AG20443 (cell line): Measurements from ENCODE around the gene PTPN14.

ENCODE experiments used
- DNase-seq: peaks from one replicate; pipeline ENCODE4 v3.0.0; 2012; ENCODE audit warnings: low spot score, mixed read lengths

PTPN14 gene

DNA sequence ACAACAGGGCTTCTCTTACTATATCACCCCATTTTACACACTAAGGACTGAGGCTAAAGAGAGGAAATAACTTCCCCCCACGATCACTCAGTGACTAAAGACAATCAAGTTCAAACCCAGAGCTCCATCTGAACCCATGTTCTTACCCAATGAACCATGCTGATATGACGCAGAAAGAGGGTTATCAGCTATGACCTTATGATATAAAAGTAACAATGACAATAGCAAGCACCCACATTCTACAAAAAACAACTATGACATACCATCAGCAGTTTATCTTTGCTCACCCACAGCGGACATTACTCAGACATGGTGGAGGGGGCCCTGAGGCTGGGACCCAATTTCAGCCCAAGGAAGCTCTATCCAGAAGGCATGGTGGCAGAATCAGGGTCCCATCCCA lies 75.7 kb downstream of the PTPN14 start:
- DNase-seq = no peak

DNA sequence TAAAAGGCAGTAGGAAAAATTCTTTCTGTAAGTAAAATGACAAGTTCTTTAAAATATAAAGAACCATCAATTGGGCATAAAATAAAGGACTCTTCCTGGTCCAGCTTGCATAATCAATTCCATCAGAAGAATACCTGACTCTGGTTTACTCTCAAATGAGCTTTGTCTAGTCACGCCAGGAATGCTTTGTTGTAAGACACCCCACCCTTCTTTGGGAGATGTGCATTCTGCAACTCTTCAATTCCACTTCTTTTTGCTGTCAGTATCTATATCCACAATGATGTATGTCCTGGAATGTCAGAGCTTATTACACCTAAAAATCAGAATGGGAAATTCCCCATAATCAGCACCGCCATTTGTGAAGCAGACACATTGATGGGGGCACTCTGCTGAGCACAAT lies 76.1 kb downstream of the PTPN14 start:
- DNase-seq = no peak

DNA sequence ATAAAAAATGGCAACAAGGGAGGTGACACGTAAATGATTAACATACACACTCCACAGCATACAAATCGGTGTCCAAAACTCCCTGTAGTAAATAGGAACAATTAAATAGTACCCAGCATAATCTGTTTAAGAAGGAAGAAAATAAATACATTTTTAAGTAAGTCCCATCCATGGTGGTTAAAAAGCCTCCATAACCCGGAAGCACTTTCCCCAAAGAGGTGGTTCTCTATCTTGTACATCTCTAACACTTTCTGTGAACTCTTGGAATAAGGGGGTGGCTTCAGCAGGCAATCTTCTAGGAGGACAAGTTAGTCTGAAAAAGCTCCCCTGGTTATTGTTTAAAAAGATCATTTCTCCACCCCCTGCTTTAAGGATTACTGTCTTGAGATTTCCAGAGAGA lies 76.9 kb downstream of the PTPN14 start:
- DNase-seq = no peak

DNA sequence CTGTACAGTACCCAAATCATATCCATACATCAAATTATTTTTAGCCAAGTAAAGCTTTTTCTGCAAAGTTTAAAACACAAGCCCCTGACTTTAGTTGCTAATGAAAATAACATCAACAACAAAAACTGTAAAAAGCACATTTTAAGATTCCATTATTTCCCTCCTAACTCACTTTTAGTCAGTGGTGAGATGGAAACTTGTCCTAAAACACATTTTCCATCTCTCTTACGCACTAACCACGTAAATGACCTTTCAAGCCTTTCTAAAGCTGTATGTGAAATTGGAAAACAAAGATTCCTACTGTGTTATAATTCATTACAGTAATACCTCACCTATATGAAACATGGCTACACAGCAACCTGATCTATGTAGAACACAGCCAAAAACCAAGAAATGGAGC lies 77.5 kb downstream of the PTPN14 start:
- DNase-seq = no peak

DNA sequence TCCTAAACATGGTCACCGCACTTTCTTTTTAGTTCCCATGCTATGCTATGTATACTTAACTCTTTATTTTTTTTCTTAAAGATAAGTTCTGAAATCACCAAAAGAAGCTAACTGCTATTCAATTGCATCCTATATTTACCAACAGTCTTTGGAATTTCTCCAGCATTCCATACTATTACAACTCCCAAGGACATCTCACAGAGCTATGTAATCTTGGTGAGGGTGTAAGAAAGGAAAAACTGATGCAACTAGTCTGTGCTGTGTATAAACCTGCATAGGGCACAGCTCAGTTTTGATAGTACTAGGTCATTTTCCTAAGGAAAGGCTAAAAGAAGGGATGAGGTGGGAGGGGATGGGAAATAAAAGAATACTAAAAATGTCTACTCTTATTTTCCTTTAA lies 78.0 kb downstream of the PTPN14 start:
- no peak for DNase-seq

DNA sequence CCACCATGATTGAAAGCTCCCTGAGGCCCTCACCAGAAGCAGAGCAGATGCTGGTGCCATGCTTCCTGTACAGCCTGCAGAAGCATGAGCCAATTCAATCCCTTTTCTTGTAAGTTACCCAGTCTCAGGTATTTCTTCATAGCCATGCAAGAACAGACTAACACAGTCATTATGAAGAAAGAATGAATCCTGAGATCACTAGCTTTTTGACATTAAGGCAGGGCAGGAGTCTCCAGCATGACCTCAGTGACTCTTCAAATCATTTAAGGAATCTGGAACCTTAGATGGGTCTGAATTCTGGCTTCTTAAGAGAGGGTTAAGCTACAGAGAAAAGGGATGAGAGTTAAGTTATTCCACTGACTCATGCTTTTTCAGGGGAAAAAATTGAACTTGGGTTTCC lies 79.0 kb downstream of the PTPN14 start:
- DNase-seq = no peak

DNA sequence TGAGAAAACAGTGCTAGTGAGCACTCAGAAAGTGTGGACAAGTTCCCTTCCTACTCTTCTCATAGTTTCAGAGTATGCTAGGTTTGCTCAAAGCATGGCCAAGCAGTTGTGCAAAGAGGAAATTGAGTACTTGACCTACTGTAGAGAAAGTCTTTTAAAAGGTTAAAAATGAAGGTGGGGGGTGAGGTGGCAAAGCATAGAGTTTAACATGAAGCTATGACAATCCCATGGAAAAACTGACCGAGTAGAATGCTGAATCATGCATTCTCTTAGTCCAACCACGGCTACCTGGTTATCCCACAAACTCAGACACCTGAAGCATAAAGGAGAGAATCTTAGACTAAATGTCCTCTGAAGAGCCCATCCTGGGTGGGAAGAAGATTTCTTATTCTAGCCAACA lies 79.9 kb downstream of the PTPN14 start:
- DNase-seq = no peak

DNA sequence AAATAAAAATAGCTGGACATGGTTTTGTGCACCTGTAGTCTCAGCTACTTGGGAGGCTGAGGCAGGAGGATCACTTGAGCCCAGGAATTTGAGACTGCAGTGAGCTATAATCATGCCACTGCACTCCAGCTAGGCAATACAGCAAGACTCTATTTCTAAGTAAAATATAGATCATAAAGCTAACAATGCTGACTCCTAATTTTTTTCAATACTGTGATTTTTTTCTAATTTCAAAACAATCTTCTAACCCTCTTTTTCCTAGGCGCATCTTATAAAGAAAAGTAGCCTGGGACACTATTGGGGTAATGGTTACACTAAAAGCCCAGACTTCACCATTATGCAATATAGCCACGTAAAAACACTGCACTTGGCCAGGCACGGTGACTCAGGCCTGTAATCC lies 81.3 kb downstream of the PTPN14 start:
- DNase-seq = no peak

DNA sequence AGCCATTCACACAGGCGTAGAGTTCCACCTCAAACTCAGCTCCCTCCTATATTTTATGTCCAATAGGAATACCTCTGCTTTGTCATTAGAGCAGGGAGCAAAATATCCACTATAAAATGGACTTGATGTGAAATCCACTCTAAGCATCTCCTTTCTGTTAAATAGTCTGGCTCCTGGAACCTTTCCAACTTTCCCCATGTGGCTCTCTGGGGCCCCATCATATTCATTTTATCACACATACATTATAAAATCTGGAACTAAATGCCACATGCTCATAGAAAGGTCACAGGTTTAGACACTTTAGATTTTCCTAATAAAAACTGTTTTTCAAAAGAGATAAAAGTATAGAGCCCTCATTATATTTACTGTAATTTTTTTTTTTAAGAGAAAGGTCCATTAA lies 82.1 kb downstream of the PTPN14 start:
- DNase-seq = no peak

DNA sequence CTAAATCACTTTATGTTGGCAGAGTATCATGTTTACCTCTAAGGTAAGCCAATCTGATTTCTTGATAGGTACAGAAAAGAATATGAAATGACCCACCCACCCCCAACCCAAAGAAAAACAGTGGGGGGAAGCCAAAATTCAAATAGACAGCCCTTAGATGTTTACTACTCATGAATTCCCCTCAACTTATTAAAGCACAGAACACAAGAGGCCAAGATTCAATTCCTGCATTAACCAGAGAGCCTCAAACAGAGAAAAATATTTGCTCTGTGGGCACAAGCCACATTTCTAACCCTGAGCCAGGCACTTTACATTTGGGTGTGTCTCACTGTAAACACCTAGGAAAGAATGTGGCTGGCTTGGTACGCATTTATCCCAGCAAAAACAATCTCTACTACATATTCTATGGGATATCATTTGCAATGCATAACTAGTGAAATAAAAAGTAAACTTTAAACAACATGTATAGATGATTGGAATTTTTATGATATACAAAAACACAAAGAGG lies 84.3 kb downstream of the PTPN14 start:
- no peak for DNase-seq

DNA sequence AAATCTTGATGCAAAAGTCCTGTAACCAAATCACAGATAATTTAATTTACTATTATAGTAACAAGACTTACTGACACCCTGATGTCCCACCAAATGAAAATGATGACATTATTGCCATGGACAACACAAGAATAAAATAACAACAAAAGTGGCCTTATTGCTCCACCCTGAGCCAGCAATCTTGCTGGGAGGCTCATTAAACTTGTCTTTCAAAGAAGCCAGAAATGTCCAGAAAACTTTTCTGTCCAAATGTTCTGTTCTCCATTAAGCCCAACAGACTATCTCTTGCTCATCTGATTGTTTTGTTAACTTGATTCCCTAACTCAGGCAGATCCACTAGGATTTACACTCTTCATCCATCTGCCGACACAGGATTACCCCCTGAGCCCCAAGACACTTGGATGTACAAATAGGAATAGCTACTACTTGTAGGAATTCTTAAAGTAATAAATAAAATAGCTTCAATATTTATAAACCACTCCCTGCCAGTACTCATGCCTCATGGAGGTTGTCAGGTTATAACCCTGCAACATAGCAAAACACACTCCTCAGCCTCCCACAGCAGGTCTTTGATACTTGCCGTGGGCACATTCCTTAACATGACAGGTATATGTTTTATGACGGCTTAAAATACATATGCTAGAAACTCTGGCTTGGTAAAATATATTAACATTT lies 84.9 kb downstream of the PTPN14 start:
- no peak for DNase-seq

DNA sequence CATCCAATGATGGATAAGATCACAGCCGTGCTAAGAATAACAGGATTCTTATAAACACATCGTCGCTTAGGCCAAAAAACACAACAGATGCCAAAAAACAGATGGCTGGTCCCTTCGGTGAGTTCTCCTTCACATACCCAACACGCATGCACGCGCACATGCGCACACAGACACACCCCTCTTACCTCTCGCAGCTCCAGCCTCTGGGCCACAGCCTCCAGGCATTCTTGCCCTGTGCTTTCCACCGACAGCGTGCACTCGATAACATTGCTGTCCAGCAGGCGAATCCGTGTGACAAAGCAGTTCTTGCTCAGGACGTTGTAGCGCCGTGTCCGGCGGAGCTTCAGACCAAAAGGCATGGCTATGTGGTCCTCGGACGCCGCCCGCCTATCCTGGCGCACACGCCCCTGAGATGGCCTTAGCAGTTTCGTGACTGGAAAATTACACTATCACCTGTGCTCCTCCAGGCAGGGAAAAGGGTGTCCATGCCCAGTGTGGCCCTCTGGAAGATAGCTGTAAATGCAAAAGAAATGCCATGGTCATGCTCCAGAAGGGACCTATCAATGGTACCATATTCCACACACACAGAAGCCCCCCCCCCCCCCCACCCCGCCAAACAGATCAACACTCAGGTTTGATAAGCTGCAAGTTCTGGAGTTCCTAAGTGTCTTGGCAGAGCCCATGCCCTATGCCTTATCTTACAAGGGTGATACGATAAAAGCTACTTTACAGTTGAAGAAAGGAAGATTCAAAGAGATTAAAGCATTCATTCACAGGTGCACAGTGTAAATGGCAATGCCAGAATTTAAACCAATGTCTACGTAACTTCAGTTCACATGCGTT lies 86.7 kb downstream of the PTPN14 start:
- DNase-seq = no peak

DNA sequence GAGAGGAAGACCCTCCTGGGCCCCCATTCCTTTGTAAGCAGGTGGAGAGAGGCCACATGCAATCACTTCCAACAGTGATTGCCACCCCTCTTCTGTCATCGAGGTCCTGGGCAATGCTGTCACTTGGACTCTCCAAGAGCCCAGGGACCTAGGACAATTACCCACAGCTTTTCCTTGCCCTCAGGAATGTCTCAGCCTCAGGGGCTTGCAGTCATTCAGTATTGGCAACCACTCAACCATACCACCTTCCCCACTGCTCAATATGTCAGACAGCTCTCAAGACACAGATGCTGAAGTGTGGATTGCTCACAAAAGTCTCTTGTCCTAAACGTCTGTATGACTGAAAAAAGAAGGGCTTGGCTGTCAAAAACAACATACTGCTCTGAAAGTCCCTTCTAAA lies 87.8 kb downstream of the PTPN14 start:
- DNase-seq = no peak

DNA sequence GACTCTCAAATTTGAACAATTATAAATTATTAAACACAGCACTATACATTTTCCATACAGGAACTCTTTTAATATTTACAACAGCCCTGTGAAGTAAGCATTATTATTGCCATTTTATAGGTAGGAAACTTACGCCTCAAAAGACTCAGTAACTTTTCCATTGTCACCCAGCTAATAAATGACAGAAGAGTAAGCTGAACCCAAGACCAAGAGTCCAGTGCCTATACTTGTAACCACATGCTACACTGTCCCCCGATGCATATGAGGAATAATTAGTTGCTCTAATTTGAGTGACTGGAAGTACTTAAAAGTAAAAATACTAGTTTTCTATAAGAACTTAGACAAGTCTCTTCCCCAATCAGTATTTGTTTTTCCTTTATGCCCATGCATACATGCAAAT lies 88.5 kb downstream of the PTPN14 start:
- DNase-seq = no peak

DNA sequence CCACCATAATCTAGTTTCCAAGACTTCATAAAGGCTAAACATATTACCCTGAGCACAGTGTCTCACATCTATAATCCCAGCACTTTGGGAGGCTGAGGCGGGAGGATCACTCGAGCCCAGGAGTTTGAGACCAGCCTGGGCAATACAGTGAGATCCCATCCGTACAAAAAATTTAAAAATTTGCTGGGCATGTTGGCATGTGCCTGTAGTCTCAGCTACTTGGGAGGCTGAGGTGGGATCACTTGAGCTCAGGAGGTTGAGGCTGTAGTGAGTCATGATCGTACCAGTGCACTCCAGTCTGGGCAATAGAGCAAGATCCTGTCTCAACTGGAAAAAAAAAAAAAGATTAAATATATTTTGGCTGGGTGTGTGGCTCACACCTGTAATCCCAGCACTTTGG lies 90.1 kb downstream of the PTPN14 start:
- DNase-seq = no peak

DNA sequence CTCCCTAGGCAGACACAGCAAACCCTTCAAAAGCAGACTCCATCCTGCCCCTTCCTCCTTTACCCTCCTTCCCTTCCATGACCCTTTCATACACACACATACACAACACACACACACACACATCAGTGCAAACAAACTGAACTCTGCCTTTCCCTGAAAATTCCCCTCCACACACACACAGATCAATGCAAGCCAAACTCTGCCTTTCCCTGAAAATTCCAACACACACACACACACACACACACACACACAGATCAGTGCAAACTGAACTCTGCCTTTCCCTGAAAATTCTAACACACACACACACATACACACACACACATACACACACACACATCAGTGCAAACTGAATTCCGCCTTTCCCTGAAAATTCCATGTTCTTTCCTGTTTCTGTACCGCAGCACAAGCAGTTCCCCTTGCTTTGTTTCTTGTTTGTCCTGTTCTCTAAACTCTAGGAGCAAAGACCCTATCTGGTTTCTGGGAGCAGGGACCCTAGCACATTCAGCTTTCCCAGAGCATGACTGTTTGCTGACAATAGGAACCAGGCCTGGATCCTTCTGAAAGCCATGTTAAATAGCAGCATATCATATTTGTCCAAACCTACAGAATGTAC lies 91.0 kb downstream of the PTPN14 start:
- DNase-seq = no peak

DNA sequence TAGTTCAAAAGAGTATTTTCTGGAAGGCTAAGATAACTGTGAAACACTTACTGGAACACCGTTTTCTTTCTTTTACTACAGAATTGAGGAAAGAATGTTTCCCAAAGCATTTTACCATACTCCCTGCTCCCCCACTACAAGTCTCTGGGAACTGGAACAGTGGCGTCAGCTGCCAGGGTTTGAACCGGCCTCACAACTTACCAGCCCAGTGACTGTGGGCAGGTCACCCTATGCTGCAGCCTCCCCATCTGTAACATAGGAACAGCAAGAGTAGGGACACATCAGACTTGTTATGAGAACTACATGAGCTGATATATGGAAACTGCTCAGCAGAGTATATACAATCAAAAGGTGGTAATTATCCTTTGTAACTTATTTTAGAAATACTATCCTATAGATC lies 91.5 kb downstream of the PTPN14 start:
- no peak for DNase-seq

DNA sequence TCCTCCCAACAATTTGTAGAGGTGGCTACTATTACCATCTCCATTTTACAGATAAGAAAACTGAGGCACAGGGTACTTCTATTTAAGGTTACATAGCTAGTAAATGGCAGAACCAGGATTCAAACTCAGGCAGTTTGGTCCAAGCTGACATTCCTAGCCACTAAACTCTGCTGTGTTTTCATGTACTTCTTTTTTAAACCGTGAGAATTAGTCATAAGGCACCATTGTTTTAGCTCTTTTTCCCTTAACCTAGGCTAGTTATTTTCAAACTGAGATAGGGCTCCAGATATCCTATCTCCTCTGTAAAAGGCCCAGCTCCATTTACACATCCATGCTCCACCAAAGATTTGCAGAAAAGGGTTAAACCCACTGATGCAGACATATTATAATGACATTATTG lies 92.9 kb downstream of the PTPN14 start:
- no peak for DNase-seq

DNA sequence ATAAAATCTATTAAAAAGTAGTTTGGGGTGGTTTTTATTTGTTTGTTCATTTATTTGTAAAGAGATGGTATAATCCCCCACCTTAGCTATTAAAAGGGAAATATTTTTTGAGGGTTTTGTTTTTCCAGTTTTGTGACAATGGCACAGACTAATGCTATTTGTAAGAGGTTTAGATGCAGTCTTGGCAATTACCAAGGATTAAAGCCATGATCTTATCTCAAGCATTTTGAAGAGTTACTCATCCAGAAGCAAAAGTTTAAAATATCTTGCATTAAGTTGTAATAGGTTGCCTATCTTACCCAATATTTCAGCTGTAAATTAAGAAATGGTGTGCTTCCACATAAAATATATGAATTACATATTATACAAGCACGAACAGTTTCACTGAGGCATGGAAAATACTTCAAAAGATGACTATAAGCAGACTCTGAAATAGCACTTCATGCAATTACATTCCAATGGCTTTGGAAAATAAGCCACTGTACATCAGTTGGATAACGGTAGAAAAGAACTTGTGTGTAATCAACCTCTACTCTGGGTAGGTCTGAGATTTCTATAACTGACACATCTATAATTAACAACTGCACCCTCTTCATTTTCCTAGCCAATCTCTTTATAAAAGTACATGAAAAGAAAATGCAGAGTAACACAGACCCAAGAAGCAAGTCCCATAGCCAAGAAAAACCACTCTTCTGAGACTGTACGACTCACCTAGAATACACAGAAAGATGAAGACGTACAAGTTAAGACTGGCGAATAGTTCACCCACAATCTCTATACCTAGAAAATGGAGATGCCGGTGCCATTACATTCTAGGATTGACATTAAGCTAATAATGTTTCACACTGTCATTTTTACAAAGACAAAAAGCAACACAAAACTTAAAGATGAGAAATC lies 95.2 kb downstream of the PTPN14 start:
- no peak for DNase-seq

DNA sequence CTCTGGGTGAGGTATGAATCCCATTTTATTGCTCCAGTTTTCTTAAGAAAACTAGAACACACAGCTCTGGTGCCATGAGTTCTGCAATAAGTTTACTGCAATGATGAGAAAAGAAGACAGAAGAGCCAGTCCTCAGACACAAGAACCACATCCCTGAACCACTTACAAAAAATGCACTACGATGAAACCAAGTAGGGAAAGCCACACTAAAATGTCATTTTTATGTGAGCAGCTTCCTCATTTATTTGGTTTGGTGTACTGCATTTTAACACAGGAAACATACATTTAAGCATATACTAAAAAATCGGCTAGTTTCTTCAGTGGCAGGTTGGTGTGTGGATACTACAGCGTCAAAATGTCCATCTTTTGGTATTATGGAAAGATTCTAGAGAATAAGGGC lies 95.9 kb downstream of the PTPN14 start:
- no peak for DNase-seq

DNA sequence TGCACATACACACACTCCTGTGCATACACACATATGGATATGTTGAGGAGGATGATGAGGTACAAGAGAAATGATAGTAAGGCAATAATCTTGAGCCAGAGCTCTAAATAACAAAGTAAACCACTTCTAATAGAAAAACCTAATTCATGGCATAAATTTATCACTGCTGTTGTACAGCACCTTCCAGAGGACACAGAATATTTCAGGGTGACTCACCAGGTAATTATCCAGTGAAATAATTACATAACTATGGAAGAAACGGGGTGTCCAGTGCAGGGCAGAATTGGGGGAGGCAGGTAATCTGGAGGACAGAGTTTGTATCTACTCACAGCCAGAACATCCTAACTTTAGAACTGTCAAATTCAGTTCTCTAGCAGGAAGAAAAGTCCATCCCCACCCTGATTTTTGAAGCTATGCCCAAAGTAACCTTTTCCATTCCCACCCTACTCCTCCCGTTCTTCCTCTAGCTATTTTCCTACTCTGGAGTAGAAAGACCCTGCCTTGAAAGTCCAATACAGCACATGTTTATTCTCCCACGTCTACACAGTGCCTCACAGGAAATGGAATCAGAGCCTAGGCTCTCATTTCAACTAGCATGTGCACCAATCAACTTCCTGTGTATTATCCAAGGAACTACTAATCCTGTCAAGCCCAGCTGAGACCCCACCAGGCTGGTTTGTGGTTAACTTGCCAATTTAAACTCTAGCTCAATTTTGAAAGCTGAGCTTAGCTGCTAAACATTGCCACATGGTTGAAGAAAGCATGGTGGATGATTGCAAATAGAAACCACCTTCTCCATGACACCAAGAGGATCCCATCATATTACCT lies 96.6 kb downstream of the PTPN14 start:
- no peak for DNase-seq
